ENCODE results near the gene CARNS1. TPM values are rescaled to one million over a fixed set of nuclear protein-coding genes. Genes with fewer than 3 reads are reported as not detected.
A peak's percentile ranks its signal among the peaks of the same experiment; 100 is the strongest.

Gene CARNS1
- total and polyA plus RNA-seq, 10 of the 15 experiments (the other 5 are each of a cell fraction or from before 2014, with no cell fraction given), result 0.02 to 0.14 (median 0.10) TPM; not detected in 3

- no peak for TF ChIP-seq ZNF207 (IDR thresholded peaks at IDR 0.05; ENCODE audit: borderline replicate concordance)
- TF ChIP-seq SRF (IDR thresholded peaks at IDR 0.05; ENCODE audit: low read depth in 2 of 2, low read length in 2 of 2), result no peak
- no peak for TF ChIP-seq TARDBP (IDR thresholded peaks at IDR 0.05; ENCODE audit: borderline replicate concordance)
- TF ChIP-seq, protein P1, sequence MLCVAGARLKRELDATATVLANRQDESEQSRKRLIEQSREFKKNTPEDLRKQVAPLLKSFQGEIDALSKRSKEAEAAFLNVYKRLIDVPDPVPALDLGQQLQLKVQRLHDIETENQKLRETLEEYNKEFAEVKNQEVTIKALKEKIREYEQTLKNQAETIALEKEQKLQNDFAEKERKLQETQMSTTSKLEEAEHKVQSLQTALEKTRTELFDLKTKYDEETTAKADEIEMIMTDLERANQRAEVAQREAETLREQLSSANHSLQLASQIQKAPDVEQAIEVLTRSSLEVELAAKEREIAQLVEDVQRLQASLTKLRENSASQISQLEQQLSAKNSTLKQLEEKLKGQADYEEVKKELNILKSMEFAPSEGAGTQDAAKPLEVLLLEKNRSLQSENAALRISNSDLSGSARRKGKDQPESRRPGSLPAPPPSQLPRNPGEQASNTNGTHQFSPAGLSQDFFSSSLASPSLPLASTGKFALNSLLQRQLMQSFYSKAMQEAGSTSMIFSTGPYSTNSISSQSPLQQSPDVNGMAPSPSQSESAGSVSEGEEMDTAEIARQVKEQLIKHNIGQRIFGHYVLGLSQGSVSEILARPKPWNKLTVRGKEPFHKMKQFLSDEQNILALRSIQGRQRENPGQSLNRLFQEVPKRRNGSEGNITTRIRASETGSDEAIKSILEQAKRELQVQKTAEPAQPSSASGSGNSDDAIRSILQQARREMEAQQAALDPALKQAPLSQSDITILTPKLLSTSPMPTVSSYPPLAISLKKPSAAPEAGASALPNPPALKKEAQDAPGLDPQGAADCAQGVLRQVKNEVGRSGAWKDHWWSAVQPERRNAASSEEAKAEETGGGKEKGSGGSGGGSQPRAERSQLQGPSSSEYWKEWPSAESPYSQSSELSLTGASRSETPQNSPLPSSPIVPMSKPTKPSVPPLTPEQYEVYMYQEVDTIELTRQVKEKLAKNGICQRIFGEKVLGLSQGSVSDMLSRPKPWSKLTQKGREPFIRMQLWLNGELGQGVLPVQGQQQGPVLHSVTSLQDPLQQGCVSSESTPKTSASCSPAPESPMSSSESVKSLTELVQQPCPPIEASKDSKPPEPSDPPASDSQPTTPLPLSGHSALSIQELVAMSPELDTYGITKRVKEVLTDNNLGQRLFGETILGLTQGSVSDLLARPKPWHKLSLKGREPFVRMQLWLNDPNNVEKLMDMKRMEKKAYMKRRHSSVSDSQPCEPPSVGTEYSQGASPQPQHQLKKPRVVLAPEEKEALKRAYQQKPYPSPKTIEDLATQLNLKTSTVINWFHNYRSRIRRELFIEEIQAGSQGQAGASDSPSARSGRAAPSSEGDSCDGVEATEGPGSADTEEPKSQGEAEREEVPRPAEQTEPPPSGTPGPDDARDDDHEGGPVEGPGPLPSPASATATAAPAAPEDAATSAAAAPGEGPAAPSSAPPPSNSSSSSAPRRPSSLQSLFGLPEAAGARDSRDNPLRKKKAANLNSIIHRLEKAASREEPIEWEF (IDR thresholded peaks at IDR 0.05; ENCODE audit: insufficient replicate concordance, low read depth, low read length), result no peak
- TF ChIP-seq IKZF2 (IDR thresholded peaks at IDR 0.05), result peak in 1 of 2 experiments; percentile 14; a peak in 1 of 4 replicates
- TF ChIP-seq BACH1 (IDR thresholded peaks at IDR 0.05; ENCODE audit: borderline replicate concordance), result peak; percentile 1; the same call in 1 of the 2 replicates
- no peak for TF ChIP-seq ZBED1 (IDR thresholded peaks at IDR 0.05; ENCODE audit: borderline replicate concordance)
- no peak for TF ChIP-seq HDAC2 (IDR thresholded peaks at IDR 0.05)
- TF ChIP-seq NFIC (IDR thresholded peaks at IDR 0.05; ENCODE audit: low read depth, low read length), result no peak
- peak; percentile 49; the same call in 1 of the 2 replicates for TF ChIP-seq TCF12 (IDR thresholded peaks at IDR 0.05; ENCODE audit: low read depth, low read length)
- peak; percentile 74 for TF ChIP-seq MEF2B (IDR thresholded peaks at IDR 0.05; ENCODE audit: partially characterized antibody, poor library complexity, severe bottlenecking)
- TF ChIP-seq ZBTB4 (CRISPR knock-in tag; IDR thresholded peaks at IDR 0.05), result no peak
- TF ChIP-seq TCF3 (IDR thresholded peaks at IDR 0.05; ENCODE audit: borderline replicate concordance, insufficient read depth, low read depth, low read length), result 0 out of 2 replicates have a peak, but pooled peaks have one; percentile 58
- TF ChIP-seq EGR1 (IDR thresholded peaks at IDR 0.05; ENCODE audit: borderline replicate concordance in 1 of 2, low read depth in 2 of 2, low read length in 2 of 2), result peak in 1 of 2 experiments; percentile 17; a peak in 1 of 3 replicates
- TF ChIP-seq ATF3 (IDR thresholded peaks at IDR 0.05; ENCODE audit: borderline replicate concordance, extremely low read depth, low read depth, low read length), result no peak; the same call in 1 of the 2 replicates
- TF ChIP-seq RBBP5 (conservative IDR thresholded peaks at IDR 0.05), result no peak
- TF ChIP-seq E4F1 (IDR thresholded peaks at IDR 0.05; ENCODE audit: borderline replicate concordance, partially characterized antibody), result no peak
- no peak for TF ChIP-seq STAT3 (IDR thresholded peaks at IDR 0.05; ENCODE audit: low read depth, low read length)
Observed at GRCh38 chr11:67464411-67465188, 49.1 kb downstream of the CARNS1 start (continued).
